HG03571 (cell line): ENCODE data around the gene PARN.

Experiments
- ATAC-seq: cut with Tn5 transposase; IDR thresholded peaks from one replicate; pipeline ENCODE4 v1.9.1; 2021; ENCODE audit not compliant: unreplicated experiment

The PARN gene

DNA sequence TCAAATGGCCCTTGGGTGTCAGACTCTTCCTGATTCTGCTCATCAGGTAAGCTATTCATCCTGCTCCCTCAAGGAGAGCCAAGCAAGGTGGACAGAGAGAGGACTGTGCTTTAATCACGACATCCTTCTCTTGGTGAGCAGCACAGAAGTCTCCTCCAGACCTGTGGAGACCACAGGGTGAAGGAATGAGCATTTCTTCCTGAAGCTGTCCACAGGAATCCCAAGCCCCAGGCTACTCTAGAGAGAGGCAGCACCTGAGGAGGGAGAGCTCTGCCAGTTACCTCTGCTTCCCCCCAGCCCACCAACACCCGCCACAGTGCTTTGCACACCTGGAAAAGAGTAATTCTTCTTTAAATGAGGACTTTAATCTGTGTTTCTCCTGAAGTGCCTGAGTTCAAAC lies 100.0 kb downstream of the PARN start:
- no peak for ATAC-seq

DNA sequence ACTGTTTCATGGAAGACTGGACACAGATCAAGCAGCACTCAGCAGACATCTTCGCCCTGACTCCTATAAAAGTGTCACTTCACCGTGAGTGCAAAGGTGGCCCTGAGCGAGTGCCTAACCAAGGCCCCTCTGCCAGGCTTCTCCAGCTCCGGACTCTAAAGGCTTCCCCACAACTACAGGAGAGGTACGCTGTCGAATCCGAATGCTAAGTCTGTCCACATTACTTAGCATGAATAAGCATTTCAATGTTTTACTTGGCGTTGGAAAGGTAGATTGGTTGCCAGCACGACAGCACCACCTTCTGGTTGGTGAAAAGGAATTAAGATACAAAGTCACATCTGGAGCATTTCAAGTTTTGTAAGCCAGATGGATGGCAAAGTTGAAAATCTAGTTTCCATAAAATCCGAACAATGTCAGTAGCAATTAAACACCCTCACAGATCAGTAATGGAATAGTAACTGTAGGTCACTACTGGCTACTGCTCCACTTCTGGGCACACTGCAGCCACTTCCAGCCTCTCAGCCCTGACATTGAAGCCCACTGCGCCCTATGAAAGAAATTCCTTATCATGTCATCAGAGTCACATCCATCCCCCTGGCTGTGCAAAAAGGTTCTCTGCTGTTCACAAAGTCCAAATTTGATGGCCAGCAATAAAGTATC lies 100.9 kb downstream of the PARN start:
- no peak for ATAC-seq

DNA sequence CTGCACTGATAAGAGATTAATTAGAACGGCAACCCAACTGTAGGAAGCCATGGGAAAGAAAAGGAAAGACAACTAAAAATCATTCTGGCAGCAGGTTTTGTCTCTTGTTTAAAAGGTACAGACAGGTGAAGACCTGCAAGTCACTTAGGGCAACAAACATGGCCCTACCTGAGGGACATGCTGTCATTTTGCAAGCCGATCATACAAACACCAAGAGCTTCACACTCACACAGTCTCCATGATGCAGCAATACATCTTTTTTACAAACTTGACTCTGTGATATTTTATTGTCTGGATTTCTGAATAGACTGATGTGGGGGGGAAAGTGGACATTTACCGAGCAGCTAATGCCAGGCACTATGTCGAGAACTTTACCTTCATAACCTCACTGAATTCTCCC lies 101.8 kb downstream of the PARN start:
- no peak for ATAC-seq

DNA sequence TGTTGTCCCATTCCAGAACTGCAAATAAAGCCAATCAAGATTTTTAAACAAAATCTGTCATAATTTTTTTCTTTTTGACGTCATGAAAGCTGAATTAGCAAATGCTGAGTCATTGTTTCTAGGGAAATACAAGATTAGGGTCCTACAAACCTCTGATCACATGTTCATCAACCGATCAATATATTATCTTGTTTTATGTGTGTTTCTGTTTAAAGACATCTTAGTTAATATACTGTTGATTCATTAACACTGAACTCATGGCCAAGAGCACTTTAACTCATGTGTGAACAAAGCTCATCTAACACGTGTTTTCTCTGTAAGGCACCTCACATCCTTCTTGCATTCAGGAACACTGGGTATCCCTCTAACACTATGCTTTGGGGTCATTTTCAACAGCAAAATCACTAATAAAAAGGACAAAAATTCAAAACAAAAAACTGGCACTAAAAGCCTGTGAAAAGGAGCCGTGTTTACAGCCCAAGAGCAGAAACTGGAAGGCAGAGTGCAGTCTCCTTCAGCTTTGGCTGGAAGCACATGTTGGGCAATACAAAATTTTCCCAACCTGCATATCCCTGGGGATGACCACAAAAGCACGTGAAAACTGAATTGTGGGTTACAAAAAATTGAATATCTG lies 102.5 kb downstream of the PARN start:
- ATAC-seq: no peak

DNA sequence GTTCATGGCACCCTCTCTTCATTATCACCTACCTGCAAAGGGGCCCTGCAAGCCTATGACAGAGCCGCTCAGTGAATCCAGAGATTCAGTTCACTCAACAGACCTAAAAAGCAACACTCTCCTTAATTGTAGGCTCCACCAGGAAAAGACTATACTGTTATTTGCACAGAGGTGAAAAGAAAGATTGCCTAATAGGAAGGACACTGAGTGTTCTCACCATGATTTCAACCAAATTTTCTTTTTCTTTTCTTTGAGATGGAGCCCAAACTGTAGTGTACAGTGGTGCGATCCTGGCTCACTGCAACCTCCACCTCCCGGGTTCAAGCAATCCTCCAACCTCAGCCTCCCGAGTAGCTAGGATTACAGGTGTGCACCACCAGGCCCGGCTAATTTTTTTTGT lies 104.5 kb downstream of the PARN start:
- no peak for ATAC-seq

DNA sequence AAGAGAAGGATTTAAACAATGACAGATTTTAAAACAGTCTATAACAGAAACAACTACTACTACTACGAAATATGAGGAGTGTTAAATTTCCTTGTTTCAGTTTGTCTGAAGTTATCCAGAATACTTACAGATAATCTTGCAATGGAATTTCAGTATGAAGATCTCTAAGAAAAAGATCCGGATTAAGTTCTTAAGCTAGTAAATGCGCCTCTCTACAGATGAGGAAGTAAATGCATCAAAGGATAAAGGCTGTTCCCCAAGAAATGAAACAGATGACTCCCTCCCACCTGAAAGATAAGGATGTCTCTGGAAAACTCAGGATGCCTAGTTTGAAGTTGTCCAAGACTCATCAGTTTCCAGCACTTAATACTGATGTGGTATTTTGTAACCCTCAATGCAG lies 105.1 kb downstream of the PARN start:
- no peak for ATAC-seq

DNA sequence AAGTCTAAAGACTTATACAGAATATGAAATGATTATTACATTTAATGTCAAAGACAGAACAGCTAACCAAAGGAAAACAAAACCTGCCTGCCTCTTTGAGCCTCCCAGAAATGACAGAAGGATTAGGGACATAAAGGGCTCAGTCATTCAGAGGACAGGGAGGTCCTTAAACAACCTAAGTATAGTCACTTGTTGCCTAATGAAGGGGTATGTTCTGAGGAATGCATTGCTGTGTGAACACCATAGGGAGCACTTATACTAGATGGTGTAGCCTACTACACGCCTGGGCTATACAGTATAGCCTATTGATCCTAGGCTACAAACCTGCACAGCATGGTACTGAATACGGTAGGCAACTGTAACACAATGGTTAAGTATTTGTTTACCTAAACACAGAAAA lies 106.4 kb downstream of the PARN start:
- ATAC-seq: no peak

DNA sequence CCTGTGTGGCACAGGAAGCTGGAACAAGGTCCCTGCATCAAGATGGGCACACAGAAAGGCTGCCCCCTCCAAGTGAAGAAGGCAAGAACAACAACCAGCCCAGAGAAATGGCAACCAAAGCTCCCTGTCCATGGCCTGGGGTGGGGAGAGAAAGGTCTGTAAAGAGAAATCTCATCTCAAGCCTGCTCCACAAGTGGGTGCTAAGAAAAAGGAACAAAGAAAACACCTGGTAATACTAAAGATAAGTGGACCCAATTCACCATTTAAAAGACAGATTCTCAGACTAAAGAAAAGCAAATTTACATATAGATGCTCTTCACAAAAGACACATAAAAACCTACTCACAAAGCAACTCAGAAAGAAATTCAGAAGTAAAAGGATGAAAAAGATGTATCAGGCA lies 107.4 kb downstream of the PARN start:
- ATAC-seq: no peak

DNA sequence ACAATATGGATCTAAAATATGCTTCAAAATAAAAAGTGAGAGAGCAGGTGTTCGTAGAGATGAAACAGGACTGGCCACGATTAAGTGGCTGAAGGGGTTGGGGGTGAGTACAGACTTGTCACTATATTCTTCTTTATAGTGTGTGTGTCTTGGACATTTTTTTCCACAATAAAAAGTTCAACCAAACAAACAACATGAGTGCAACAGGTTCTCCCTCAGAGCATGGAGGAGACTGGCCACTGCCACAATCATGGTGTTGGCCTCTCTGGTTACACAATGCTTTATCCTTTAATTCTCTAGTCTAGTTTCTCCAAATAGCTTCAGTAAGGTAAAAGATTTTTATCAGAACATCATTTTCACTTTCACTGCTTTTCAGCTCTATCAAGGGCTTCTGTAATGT lies 109.3 kb downstream of the PARN start:
- ATAC-seq: no peak

DNA sequence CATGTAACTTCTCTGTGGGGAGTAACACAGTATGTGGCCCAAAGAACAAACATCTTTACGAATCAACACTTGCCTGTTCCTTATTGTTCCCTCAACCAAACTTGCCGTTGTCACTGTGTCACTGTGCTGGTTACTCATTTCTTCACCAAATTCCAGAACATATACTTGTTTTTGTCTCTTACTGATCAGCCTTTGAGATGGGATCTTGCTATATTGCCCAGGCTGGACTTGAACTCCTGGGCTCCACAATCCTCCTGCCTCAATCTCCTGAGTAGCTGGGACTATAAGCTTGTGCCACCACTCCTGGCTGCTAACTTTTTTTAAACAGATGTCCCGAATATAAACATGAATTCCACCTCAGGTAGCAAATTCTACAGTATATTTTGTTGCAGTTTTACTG lies 115.1 kb downstream of the PARN start:
- no peak for ATAC-seq

DNA sequence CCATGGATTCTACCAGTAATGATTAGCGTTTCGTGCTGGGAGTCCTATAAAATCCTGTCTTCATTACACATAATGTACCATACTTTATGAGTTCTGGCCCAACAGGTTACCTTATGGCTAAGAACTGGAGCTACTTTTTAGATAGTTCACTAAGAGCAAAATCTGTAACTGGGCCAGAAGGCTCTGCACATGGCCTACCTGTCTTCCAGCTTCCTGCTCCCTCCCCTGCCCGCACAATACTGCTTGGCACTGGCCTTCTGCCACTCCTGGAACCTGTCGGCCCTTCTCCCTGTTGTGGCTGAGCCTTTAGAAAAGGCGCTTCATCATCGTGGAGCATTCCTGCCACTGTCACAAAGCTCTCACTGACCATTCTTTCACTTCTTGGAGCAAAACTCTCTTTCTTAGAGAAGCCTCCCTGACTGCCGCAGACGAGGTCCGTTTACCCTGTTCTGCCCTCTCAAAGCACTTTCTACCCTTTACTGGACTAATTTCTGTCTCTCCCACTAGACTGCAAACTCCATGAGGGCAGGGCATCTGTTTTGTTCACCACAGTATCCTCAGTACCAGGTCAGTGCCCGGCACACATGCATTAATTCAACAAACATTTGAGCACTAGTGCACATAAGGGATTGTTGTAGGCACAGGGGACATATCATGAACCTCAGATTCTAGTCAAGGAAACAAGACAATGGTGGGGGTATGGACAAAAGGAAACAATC lies 116.5 kb downstream of the PARN start:
- no peak for ATAC-seq

DNA sequence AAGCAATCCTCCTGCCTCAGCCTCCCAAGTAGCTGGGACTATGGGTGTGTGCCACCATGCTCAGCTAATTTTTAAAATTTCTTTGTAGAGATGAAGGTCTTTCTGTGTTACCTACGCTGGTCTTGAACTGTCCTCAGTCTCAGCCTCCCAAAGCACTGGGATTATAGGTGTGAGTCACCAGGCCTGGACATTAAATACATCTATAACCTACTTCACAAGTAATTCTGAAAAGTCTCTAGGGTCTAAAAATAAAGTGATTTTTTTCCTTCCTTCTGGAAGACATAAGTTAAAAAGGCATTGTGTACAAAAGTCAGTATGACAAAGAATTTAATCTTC lies 118.3 kb downstream of the PARN start:
- no peak for ATAC-seq

DNA sequence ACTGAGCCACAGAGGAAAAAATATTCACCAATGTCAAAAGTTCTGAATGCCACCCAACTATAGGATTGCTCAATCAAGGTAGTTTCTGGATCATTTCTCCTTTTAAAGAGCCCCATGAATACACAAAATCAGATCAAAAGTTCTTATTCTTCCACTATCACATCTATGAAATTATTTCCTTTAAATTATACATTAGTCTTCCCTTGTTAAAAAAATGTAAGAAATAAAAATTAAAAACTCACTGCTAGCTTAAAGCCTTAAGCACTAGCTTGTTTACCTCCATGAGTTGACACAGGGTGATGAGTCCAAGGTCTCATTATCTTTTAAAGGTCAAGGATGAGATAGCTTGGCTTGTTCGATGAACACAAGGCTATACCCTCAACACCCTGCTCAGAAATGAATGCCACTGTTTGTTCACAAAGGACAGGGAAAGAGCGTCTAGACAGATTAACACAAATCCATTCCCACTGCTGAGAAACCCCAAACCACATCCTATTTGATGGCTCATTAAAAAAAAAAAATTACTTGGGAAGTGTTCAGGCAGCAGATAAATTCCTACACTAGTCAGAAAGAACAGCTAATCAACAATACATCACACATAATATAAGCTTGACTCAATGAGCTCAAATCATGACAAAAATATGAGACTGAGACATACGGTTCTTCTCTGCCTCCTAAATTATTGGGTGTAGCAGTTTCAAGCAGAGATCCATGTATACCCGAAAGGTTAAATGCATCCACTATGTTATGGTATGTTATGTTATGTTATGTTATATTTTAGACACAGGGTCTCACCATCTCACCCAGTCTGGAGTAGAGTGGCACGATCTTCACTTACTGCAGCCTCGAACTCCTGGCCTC lies 118.9 kb downstream of the PARN start:
- ATAC-seq: no peak

DNA sequence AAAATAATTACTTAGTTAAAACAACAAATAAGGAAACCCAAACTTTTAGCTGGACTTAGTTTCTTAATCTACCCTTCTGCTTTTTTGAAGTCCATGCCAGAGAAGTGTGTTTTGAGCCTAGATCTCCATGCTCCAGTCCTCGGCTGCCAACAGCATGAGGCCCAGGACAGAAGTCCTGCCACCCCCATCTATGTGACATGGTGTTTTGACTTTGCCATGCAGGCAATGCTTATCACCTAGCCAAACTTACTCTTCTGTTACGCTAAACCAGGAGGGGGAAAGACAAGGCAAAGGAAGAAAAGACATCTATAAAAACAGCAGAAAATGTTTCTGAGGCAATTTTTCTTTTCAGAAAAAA lies 119.5 kb downstream of the PARN start:
- no peak for ATAC-seq

DNA sequence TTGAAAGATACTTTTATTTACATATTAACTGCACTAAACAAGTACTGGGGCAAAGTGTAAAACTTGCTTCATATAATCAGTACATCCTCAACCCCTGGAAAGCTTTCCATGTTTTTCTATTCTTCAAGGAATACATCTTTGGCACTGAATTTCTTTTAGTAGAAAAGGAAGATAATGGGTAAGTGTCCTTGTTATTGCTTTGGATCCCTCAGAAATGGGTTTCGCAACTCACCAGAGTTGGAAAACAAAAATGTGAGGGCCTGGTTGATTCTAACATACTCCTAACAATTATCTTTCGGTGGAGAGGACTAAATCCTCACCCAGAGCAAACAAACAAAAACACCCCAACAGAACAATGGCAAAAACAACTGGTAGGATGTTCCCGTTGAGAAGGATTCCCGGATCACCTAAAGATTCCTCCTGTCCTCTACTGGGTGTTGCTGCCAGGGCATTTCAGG lies 120.4 kb downstream of the PARN start:
- no peak for ATAC-seq

DNA sequence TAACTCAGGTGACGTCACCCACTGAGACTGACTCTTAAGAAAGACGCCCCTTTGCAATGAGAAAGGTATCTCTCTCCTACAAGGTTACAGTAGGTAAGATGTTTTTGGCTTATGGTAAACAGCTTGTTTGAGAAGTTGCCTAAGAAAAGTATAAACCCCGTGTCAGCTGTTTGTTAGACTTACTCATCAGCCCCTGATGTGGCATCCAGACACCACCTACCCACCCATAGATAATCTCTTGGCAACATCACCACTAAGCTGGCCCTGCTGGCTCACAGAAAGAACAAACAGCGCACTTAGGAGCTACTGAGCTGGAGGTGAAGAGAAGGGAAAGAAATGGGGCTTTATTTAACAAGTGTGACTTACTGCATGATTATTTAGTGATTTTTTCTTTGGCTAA lies 121.0 kb downstream of the PARN start:
- ATAC-seq: no peak

DNA sequence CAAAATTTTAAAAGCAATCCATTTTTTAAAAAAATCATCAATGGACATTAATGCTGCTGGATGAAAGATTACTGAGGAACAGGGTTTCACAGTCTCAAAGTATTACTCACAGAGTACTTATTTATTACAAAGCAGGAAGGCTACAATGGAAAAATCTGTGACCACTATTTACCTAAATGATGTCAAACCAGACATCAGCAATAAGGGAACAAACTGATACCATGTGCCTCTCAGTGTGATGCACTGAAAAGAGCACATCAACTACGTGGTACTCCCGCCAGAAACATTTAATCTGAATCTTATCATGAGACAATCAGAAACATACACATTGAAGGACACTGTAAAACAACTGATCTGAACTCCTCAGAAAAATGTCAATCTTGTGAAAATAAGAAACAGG lies 124.2 kb downstream of the PARN start:
- no peak for ATAC-seq

DNA sequence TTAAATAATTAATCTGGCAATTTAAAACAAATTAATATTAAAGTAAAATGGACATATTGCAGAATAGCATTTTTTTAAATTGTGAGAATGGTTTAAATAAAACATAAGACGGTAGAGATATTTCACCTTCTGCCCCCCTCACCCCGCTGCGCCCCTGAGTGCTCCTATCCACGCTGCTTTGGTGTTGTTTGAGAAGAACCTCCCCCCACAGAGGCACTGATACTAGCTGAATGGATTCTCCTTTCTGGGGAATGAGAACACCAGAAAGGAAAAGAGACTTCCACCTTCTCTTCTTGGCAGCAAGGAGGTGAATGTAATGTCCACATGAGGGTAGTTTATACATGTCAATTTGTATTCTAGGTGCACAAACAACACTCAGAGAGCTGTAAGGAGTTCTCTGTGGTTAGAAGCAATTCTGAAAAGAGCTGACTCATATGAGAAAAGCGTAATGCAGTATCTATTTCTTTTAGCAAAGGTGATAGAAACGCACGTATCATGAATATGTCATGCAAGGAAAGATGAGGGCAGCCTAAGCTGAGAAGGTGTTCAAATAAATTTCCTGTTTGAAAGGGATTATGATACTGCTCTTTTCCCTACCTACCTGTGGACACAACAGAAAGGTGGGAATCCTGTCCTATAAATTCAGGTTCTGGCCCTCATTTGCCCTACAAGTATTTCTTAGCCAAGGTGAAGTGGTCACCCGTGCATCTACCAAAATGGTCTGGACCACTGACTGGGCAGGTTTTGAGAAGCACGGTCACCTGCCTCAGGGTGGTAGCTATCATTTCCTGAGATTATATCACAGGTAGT lies 126.9 kb downstream of the PARN start:
- no peak for ATAC-seq

DNA sequence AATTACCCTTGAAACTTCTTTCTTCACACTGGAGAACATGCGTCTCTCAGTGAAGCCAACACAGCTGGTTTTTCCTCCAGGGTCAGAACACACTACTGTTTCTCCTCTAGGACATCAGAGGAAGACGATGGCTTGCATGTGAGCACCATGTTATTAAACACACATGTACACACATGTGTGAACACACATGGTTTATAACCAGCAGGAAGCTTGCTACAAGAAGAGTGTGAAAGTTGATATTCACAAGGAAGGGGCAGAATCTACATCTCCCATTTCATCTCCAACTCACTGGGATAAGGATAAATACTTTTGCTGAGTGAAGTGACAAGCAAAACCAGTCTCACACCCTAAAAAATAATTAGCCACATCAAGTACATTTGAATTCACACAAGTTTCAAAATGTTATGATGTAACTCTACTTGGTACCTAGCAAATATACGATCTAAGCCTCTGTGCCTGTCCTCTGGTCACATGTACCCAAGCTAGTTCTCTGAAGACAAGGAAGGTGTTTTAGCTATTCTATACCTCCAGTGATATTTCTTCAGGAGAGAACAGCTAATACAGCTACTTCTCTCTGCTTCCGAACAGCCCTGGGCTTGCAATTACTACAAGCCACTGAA lies 127.7 kb downstream of the PARN start:
- no peak for ATAC-seq
